ENCODE data around the gene MLANA. TPM values are rescaled to one million over a fixed set of nuclear protein-coding genes. Genes with fewer than 3 reads are reported as not detected.

Gene MLANA
- polyA plus RNA-seq, 3 donors, result not detected

GRCh38 chr9:5874048-5874447 lies 16.6 kb upstream of the MLANA start:
- H3K27ac Mint-ChIP-seq, result no peak overlapping the region

GRCh38 chr9:5876026-5876425 lies 14.7 kb upstream of the MLANA start:
- Mint-ChIP-seq H3K4me1 (no peaks in the 10 kb centered on the region), H3K4me3 (no peak overlapping the region), H3K36me3 (no peaks in the 10 kb centered on the region), H3K27ac (no peak overlapping the region), H3K27me3 (ENCODE audit: low read depth in 3 of 3) (peaks cover 0 to 4% (median 0%) of the 10 kb centered on the region in 3 donors), H3K9me3 (no peaks in the 10 kb centered on the region)
- H3K4me1 ChIP-seq (ENCODE audit: control insufficient read depth in 1 of 2, insufficient read depth in 2 of 2, low read length in 2 of 2), result no peaks in the 10 kb centered on the region
- H3K27ac ChIP-seq (ENCODE audit: low read depth in 1 of 2, low read length in 2 of 2), result no peak overlapping the region
- no CpG with 5 or more reads among the region's 1 CpG for WGBS (ENCODE audit: insufficient coverage)
- H3K4me3 ChIP-seq (replicated peaks in 1 of 3; ENCODE audit: low read depth in 2 of 3, low read length in 3 of 3), result no peak overlapping the region
- no peak overlapping the region for H3K4me2 ChIP-seq (replicated peaks; ENCODE audit: extremely low read depth, low read length, poor library complexity, severe bottlenecking)
- no peaks in the 10 kb centered on the region for H3K27me3 ChIP-seq (ENCODE audit: control insufficient read depth in 2 of 2, insufficient read depth in 2 of 2, low read length in 2 of 2)
- DNase-seq, result no peak
- TF ChIP-seq CTCF (IDR thresholded peaks at IDR 0.05), result no peak
- H3K79me2 ChIP-seq (ENCODE audit: insufficient read depth, low read length), result no peaks in the 10 kb centered on the region
- H3K36me3 ChIP-seq (replicated peaks in 1 of 2; ENCODE audit: control insufficient read depth in 1 of 2, insufficient read depth in 2 of 2, low read length in 2 of 2), result no peaks in the 10 kb centered on the region
- intact Hi-C loops (cut with micrococcal nuclease), result no loop called here
- H2AFZ ChIP-seq (ENCODE audit: insufficient read depth, low read depth, low read length, poor library complexity, severe bottlenecking), result no peak overlapping the region
- no peak overlapping the region for H3K9ac ChIP-seq (ENCODE audit: insufficient read depth, low read length, poor library complexity, severe bottlenecking)
- no peaks in the 10 kb centered on the region for H4K20me1 ChIP-seq (ENCODE audit: insufficient read depth, low read length)
- H3K9me3 ChIP-seq (replicated peaks in 1 of 2; ENCODE audit: control insufficient read depth in 1 of 2, insufficient read depth in 1 of 2, low read length in 2 of 2), result no peaks in the 10 kb centered on the region

More at GRCh38 chr9:5874048-5874447, 16.6 kb upstream of the MLANA start:
- WGBS (ENCODE audit: insufficient coverage), result no CpG with 5 or more reads among the region's 2 CpGs
- H3K4me3 ChIP-seq (replicated peaks in 1 of 3; ENCODE audit: low read depth in 2 of 3, low read length in 3 of 3), result no peak overlapping the region
- H3K27me3 ChIP-seq (ENCODE audit: control insufficient read depth in 2 of 2, insufficient read depth in 2 of 2, low read length in 2 of 2), result no peaks in the 10 kb centered on the region
- H3K9ac ChIP-seq (ENCODE audit: insufficient read depth, low read length, poor library complexity, severe bottlenecking), result no peak overlapping the region
- no peak overlapping the region for H2AFZ ChIP-seq (ENCODE audit: insufficient read depth, low read depth, low read length, poor library complexity, severe bottlenecking)
- no peaks in the 10 kb centered on the region for H3K79me2 ChIP-seq (ENCODE audit: insufficient read depth, low read length)
- no peaks in the 10 kb centered on the region for H3K4me1 ChIP-seq (ENCODE audit: control insufficient read depth in 1 of 2, insufficient read depth in 2 of 2, low read length in 2 of 2)
- Mint-ChIP-seq H3K36me3 (no peaks in the 10 kb centered on the region), H3K9me3 (peaks cover 0 to 3% (median 0%) of the 10 kb centered on the region in 7 donors), H3K27me3 (ENCODE audit: low read depth in 3 of 3) (peaks cover 0 to 4% (median 0%) of the 10 kb centered on the region in 3 donors), H3K4me1 (no peaks in the 10 kb centered on the region), H3K4me3 (no peak overlapping the region)
- H3K9me3 ChIP-seq (replicated peaks in 1 of 2; ENCODE audit: control insufficient read depth in 1 of 2, insufficient read depth in 1 of 2, low read length in 2 of 2), result no peaks in the 10 kb centered on the region
- no peaks in the 10 kb centered on the region for H3K36me3 ChIP-seq (replicated peaks in 1 of 2; ENCODE audit: control insufficient read depth in 1 of 2, insufficient read depth in 2 of 2, low read length in 2 of 2)
- intact Hi-C loops (cut with micrococcal nuclease), result no loop called here
- no peak for TF ChIP-seq CTCF (IDR thresholded peaks at IDR 0.05)
- H4K20me1 ChIP-seq (ENCODE audit: insufficient read depth, low read length), result no peaks in the 10 kb centered on the region
- no peak overlapping the region for H3K27ac ChIP-seq (ENCODE audit: low read depth in 1 of 2, low read length in 2 of 2)
- H3K4me2 ChIP-seq (replicated peaks; ENCODE audit: extremely low read depth, low read length, poor library complexity, severe bottlenecking), result no peak overlapping the region
- DNase-seq, result no peak
